PFSK-1 (cell line): Measurements from ENCODE around the gene ALDH3A1.

Experiments
- FOXP2 ChIP-seq: optimal IDR thresholded peaks from 2 replicates; pipeline ENCODE3; 2011; ENCODE audit warnings: borderline replicate concordance, control low read depth, inconsistent platforms; ENCODE audit not compliant: insufficient read depth; ENCODE audit errors: extremely low read length, extremely low read depth
- POLR2AphosphoS5 ChIP-seq: IDR thresholded peaks from 2 replicates; pipeline ENCODE4 v1.6.1; 2012; ENCODE audit warnings: low read depth, mild to moderate bottlenecking, control low read depth, low read length, moderate library complexity
- REST ChIP-seq, 2 experiments: IDR thresholded peaks; 2 replicates each; pipeline versions ENCODE4 v1.6.1 to v1.8.0; 2011 to 2012; ENCODE audit warnings: low read depth in 2 of 2, low read length in 2 of 2, control low read depth in 1 of 2, inconsistent platforms in 1 of 2, mild to moderate bottlenecking in 1 of 2, moderate library complexity in 1 of 2; ENCODE audit not compliant: insufficient read depth in 1 of 2
- SIN3A ChIP-seq: IDR thresholded peaks from 2 replicates; pipeline ENCODE4 v1.6.1; 2012; ENCODE audit warnings: mild to moderate bottlenecking, low read length, moderate library complexity, borderline replicate concordance; ENCODE audit not compliant: insufficient read depth
- TAF1 ChIP-seq: IDR thresholded peaks from 2 replicates; pipeline ENCODE4 v1.6.1; 2012; ENCODE audit warnings: low read length, control low read depth, borderline replicate concordance; ENCODE audit not compliant: insufficient read depth

ALDH3A1 gene

GRCh38 chr17:19771971-19772630 is 24.0 kb upstream of the ALDH3A1 start:
- TF ChIP-seq TAF1: no peak
- TF ChIP-seq FOXP2: no peak
- no peak for TF ChIP-seq REST (IDR thresholded peaks at IDR 0.05; ENCODE audit: insufficient read depth in 1 of 2, low read depth in 2 of 2, low read length in 2 of 2)
- TF ChIP-seq SIN3A: no peak
- TF ChIP-seq POLR2AphosphoS5: no peak

GRCh38 chr17:19770985-19771735 is 23.1 kb upstream of the ALDH3A1 start:
- TF ChIP-seq POLR2AphosphoS5 (no peak), TAF1 (no peak), SIN3A (no peak), REST (IDR thresholded peaks at IDR 0.05; ENCODE audit: insufficient read depth in 1 of 2, low read depth in 2 of 2, low read length in 2 of 2) (no peak), FOXP2 (no peak)

- TF ChIP-seq TAF1: no peak
- TF ChIP-seq POLR2AphosphoS5: no peak
- no peak for TF ChIP-seq REST (IDR thresholded peaks at IDR 0.05; ENCODE audit: insufficient read depth in 1 of 2, low read depth in 2 of 2, low read length in 2 of 2)
- TF ChIP-seq SIN3A: no peak
- TF ChIP-seq FOXP2: no peak
Measured at GRCh38 chr17:19769946-19770652, 22.0 kb upstream of the ALDH3A1 start.

- TF ChIP-seq TAF1 (no peak), FOXP2 (no peak), SIN3A (no peak)
Measured at GRCh38 chr17:19768046-19768782, 20.1 kb upstream of the ALDH3A1 start.
